ENCODE results near the gene MDFIC.

GRCh38 chr7:114966156-114966555 lies 44.3 kb downstream of the MDFIC start:
- TF ChIP-seq CTCF (conservative IDR thresholded peaks at IDR 0.05; ENCODE audit: low read depth in 2 of 2) (no peak), JUNB (IDR thresholded peaks at IDR 0.05; ENCODE audit: unreplicated experiment) (no peak), POLR2AphosphoS5 (IDR thresholded peaks at IDR 0.05; ENCODE audit: low read depth) (no peak), STAT1 (IDR thresholded peaks at IDR 0.05; ENCODE audit: unreplicated experiment) (no peak), EZH2 (IDR thresholded peaks at IDR 0.05; ENCODE audit: low read depth, unreplicated experiment) (no peak), CREB1 (CRISPR knock-in tag; IDR thresholded peaks at IDR 0.05; ENCODE audit: low read depth) (no peak), REST (IDR thresholded peaks at IDR 0.05; ENCODE audit: unreplicated experiment) (no peak), EZH2phosphoT487 (IDR thresholded peaks at IDR 0.05; ENCODE audit: unreplicated experiment) (no peak)
